Measurements from ENCODE around the gene USP28.

Gene USP28

DNA sequence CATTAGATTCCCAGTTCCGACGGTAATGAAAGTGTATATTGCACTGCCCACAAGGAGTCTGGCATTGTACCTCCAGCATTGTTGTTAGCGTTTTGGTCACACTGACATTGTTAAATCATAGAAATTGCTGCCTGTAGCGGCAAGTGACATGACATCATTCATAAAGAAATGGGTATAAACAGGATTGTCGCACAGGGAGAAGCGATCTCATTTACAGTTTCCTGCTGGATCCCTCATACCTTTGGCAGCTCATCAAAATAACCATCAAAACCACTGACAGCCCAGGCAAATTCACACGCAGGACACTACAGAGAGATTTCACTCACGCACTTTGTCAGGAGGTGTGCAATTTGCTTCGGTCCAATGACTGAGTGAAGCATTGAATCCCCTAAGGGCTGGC is 32.7 kb upstream of the USP28 start:
- no peaks in the 10 kb centered on the region for H3K27me3 ChIP-seq (ENCODE audit: insufficient read depth, poor library complexity, severe bottlenecking)
- TF ChIP-seq REST (IDR thresholded peaks at IDR 0.05; ENCODE audit: insufficient replicate concordance, low read depth), result no peak
- no peak for TF ChIP-seq SPI1 (IDR thresholded peaks at IDR 0.05; ENCODE audit: borderline replicate concordance, low read depth)
- TF ChIP-seq, protein P1, sequence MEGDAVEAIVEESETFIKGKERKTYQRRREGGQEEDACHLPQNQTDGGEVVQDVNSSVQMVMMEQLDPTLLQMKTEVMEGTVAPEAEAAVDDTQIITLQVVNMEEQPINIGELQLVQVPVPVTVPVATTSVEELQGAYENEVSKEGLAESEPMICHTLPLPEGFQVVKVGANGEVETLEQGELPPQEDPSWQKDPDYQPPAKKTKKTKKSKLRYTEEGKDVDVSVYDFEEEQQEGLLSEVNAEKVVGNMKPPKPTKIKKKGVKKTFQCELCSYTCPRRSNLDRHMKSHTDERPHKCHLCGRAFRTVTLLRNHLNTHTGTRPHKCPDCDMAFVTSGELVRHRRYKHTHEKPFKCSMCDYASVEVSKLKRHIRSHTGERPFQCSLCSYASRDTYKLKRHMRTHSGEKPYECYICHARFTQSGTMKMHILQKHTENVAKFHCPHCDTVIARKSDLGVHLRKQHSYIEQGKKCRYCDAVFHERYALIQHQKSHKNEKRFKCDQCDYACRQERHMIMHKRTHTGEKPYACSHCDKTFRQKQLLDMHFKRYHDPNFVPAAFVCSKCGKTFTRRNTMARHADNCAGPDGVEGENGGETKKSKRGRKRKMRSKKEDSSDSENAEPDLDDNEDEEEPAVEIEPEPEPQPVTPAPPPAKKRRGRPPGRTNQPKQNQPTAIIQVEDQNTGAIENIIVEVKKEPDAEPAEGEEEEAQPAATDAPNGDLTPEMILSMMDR (IDR thresholded peaks at IDR 0.05; ENCODE audit: insufficient read depth, low read length), result no peak
- TF ChIP-seq GABPA (IDR thresholded peaks at IDR 0.05; ENCODE audit: low read depth), result no peak
- TF ChIP-seq POLR2AphosphoS5 (IDR thresholded peaks at IDR 0.05; ENCODE audit: low read depth), result no peak

DNA sequence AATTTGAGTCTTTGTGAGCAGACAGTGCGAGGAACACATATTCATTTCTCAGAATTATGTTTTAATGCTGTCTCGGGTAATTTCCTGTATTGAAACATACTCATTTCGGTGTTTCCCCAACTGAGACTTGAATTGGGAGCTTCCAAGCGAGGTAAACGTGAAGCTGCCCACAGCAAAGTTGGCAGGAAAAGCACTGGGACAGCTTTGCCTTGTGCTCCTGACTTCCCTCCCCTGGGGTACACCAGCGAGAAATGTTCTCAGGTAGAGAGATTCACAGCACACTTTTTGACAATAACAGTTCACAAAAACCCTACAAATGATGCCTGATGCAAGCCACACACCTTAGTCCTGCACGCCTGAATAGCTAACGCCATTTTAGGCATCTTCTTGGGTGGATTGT is 32.3 kb upstream of the USP28 start:
- Histone ChIP-seq H3K27ac (replicated peaks) (no peak overlapping the region), H3K4me3 (replicated peaks; ENCODE audit: insufficient read depth, low read length) (no peak overlapping the region), H3K27me3 (ENCODE audit: insufficient read depth, poor library complexity, severe bottlenecking) (no peaks in the 10 kb centered on the region)
- TF ChIP-seq POLR2AphosphoS5 (IDR thresholded peaks at IDR 0.05; ENCODE audit: low read depth) (no peak), REST (IDR thresholded peaks at IDR 0.05; ENCODE audit: insufficient replicate concordance, low read depth) (no peak), SPI1 (IDR thresholded peaks at IDR 0.05; ENCODE audit: borderline replicate concordance, low read depth) (no peak), GABPA (IDR thresholded peaks at IDR 0.05; ENCODE audit: low read depth) (no peak)
- TF ChIP-seq, protein P1 (IDR thresholded peaks at IDR 0.05; ENCODE audit: insufficient read depth, low read length), result no peak
- no peak for DNase-seq (ENCODE audit: low read depth in 1 of 2, low spot score in 1 of 2)

More for the DNA sequence above, 32.7 kb upstream of the USP28 start:
- no peak for DNase-seq (ENCODE audit: low read depth in 1 of 2, low spot score in 1 of 2)
- Histone ChIP-seq H3K4me3 (replicated peaks; ENCODE audit: insufficient read depth, low read length) (no peak overlapping the region), H3K27ac (replicated peaks) (no peak overlapping the region)

DNA sequence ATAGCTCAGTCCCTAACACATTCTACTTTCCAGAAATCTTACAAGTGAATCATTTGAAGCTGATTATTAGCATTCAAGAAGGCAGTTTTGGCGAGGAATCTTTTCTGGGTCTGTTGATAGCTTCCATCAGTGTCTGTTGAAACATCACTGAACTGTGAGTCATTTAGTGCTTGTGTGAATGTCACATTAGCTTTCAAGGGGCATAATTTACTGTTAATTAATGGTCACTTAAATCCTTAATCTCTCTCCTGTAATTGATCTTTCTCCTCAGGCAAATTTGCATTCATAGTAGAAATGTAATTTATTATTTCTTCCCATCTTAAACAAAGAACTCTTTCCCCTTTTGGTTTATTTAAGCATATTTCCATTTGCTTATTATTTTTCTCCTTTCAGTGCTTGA is 31.8 kb upstream of the USP28 start:
- Histone ChIP-seq H3K4me3 (replicated peaks; ENCODE audit: insufficient read depth, low read length) (no peak overlapping the region), H3K27me3 (ENCODE audit: insufficient read depth, poor library complexity, severe bottlenecking) (no peaks in the 10 kb centered on the region), H3K27ac (replicated peaks) (no peak overlapping the region)
- DNase-seq (ENCODE audit: low read depth in 1 of 2, low spot score in 1 of 2), result no peak
- TF ChIP-seq SPI1 (IDR thresholded peaks at IDR 0.05; ENCODE audit: borderline replicate concordance, low read depth) (no peak), REST (IDR thresholded peaks at IDR 0.05; ENCODE audit: insufficient replicate concordance, low read depth) (no peak), POLR2AphosphoS5 (IDR thresholded peaks at IDR 0.05; ENCODE audit: low read depth) (no peak)
- TF ChIP-seq, protein P1 (IDR thresholded peaks at IDR 0.05; ENCODE audit: insufficient read depth, low read length), result no peak

Measured in HL-60 (cell line).